ENCODE results near the gene SMIM11.

SMIM11 gene

DNA sequence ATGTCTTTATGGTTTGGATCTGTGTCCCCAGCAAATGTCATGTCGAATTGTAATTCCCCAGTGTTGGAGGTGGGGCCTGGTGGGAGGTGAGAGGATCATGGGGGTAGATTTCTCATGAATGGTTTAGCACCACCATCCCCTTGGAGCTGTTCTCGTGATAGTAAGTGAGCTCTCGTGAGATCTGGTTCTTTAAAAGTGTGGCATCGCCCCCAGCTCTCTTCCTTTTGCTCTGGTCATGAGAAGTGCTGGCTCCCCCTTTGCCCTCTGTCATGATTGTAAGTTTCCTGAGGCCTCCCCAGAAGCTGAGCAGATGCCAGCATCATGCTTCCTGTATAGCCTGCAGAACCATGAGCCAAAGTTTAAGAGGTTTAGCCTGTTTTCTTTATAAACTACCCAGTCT is 22.8 kb upstream of the SMIM11 start:
- Histone ChIP-seq H3K9ac (ENCODE audit: low read length) (no peak overlapping the region), H3K36me3 (replicated peaks; ENCODE audit: insufficient read depth, low read length) (no peaks in the 10 kb centered on the region), H3F3A (ENCODE audit: insufficient read depth, low read length) (no peaks in the 10 kb centered on the region), H4K20me1 (ENCODE audit: insufficient read depth, low read length) (no peaks in the 10 kb centered on the region), H3K79me2 (ENCODE audit: low read length) (no peaks in the 10 kb centered on the region), H3K4me2 (ENCODE audit: low read depth, low read length) (no peak overlapping the region), H3K9me2 (replicated peaks; ENCODE audit: insufficient read depth, low read length) (no peaks in the 10 kb centered on the region), H3K27ac (ENCODE audit: low read length) (no peak overlapping the region), H2AFZ (ENCODE audit: low read length) (no peak overlapping the region), H3K4me1 (ENCODE audit: low read length) (no peaks in the 10 kb centered on the region), H3K9me3 (replicated peaks; ENCODE audit: insufficient read depth, low read length) (no peaks in the 10 kb centered on the region), H3K27me3 (replicated peaks; ENCODE audit: insufficient read depth, low read length) (no peaks in the 10 kb centered on the region; the same call in 1 of the 2 replicates), H3K4me3 (ENCODE audit: low read length) (no peak overlapping the region)
- TF ChIP-seq, protein P1, sequence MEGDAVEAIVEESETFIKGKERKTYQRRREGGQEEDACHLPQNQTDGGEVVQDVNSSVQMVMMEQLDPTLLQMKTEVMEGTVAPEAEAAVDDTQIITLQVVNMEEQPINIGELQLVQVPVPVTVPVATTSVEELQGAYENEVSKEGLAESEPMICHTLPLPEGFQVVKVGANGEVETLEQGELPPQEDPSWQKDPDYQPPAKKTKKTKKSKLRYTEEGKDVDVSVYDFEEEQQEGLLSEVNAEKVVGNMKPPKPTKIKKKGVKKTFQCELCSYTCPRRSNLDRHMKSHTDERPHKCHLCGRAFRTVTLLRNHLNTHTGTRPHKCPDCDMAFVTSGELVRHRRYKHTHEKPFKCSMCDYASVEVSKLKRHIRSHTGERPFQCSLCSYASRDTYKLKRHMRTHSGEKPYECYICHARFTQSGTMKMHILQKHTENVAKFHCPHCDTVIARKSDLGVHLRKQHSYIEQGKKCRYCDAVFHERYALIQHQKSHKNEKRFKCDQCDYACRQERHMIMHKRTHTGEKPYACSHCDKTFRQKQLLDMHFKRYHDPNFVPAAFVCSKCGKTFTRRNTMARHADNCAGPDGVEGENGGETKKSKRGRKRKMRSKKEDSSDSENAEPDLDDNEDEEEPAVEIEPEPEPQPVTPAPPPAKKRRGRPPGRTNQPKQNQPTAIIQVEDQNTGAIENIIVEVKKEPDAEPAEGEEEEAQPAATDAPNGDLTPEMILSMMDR (IDR thresholded peaks at IDR 0.05; ENCODE audit: low read length): no peak
- TF ChIP-seq EZH2phosphoT487 (IDR thresholded peaks at IDR 0.05; ENCODE audit: low read length) (no peak), EZH2 (optimal IDR thresholded peaks at IDR 0.05; ENCODE audit: low read depth, low read length) (no peak)
- DNase-seq: no peak

DNA sequence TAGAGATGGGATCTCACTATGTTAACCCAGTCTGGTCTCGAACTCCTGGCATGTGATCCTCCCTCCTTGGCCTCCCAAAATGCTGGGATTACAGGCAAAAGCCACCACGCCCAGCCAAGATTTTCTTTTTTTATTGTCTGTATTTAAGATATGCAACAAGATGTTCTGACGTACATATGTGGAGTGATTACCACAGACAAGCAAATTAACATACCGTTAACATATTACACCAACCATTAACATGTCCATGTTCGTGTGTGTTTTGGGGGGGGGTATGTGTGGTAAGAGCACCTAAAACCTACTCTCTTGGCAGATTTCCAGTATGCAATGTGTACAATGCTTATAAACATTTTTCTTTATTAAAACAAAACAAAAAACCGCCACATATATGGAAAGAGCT is 22.1 kb upstream of the SMIM11 start:
- TF ChIP-seq EZH2 (optimal IDR thresholded peaks at IDR 0.05; ENCODE audit: low read depth, low read length): no peak
- Histone ChIP-seq H3K4me3 (ENCODE audit: low read length) (no peak overlapping the region), H3K9ac (ENCODE audit: low read length) (no peak overlapping the region), H3F3A (ENCODE audit: insufficient read depth, low read length) (no peaks in the 10 kb centered on the region), H3K9me2 (replicated peaks; ENCODE audit: insufficient read depth, low read length) (no peaks in the 10 kb centered on the region), H3K4me2 (ENCODE audit: low read depth, low read length) (no peak overlapping the region), H3K36me3 (replicated peaks; ENCODE audit: insufficient read depth, low read length) (no peaks in the 10 kb centered on the region), H3K9me3 (replicated peaks; ENCODE audit: insufficient read depth, low read length) (no peaks in the 10 kb centered on the region), H3K79me2 (ENCODE audit: low read length) (no peaks in the 10 kb centered on the region), H3K4me1 (ENCODE audit: low read length) (no peaks in the 10 kb centered on the region), H4K20me1 (ENCODE audit: insufficient read depth, low read length) (no peaks in the 10 kb centered on the region), H2AFZ (ENCODE audit: low read length) (no peak overlapping the region), H3K27ac (ENCODE audit: low read length) (no peak overlapping the region), H3K27me3 (replicated peaks; ENCODE audit: insufficient read depth, low read length) (no peaks in the 10 kb centered on the region; the same call in 1 of the 2 replicates)
- no peak for DNase-seq

DNA sequence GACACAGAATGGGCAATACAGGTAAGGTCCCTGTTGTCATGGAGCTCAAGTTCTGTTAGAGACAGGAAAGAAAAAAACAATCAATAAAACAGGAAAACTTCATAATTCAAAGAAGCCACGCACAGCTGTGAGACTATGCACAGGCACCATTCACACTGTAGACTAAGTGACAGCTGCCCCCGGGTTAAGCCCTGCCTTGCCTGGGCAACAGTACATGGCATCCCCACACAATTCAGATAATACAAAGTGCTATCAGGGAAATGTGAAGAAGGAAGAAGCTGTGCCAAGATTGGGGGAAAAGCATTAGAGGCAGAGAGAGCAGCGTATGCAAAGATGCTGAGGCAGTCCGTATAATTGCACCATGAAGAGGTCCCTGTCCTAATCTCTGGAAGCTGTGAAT is 20.5 kb upstream of the SMIM11 start:
- TF ChIP-seq EZH2 (optimal IDR thresholded peaks at IDR 0.05; ENCODE audit: low read depth, low read length): no peak
- TF ChIP-seq, protein P1 (IDR thresholded peaks at IDR 0.05; ENCODE audit: low read length): no peak
- TF ChIP-seq EZH2phosphoT487 (IDR thresholded peaks at IDR 0.05; ENCODE audit: low read length): no peak
- no peak for DNase-seq

DNA sequence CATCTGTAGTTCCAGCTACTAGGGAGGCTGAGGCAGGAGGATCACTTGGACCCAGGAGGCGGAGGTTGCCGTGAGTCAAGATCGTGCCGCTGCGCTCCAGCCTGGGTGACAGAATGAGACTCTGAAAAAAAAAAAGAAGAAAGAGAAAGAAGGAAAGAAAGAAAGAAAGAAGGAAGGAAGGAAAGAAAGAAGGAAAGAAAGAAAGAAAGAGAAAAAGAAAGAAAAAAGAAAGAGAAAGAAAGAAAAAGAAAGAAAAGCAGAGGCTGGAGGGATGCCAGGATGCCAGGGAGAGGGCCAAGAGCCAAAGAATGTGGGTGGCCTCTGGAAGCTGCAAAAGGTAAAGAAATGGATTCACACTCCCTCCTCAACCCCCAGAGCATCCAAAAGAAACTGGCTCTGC is 19.7 kb upstream of the SMIM11 start:
- Histone ChIP-seq H3K4me3 (ENCODE audit: low read length) (no peak overlapping the region), H3K4me2 (ENCODE audit: low read depth, low read length) (no peak overlapping the region), H3K36me3 (replicated peaks; ENCODE audit: insufficient read depth, low read length) (no peaks in the 10 kb centered on the region), H3F3A (ENCODE audit: insufficient read depth, low read length) (no peaks in the 10 kb centered on the region), H4K20me1 (ENCODE audit: insufficient read depth, low read length) (no peaks in the 10 kb centered on the region), H3K9ac (ENCODE audit: low read length) (no peak overlapping the region), H3K79me2 (ENCODE audit: low read length) (no peaks in the 10 kb centered on the region), H3K4me1 (ENCODE audit: low read length) (no peaks in the 10 kb centered on the region), H3K27me3 (replicated peaks; ENCODE audit: insufficient read depth, low read length) (no peaks in the 10 kb centered on the region; the same call in 1 of the 2 replicates), H3K9me2 (replicated peaks; ENCODE audit: insufficient read depth, low read length) (no peaks in the 10 kb centered on the region), H2AFZ (ENCODE audit: low read length) (no peak overlapping the region), H3K9me3 (replicated peaks; ENCODE audit: insufficient read depth, low read length) (no peaks in the 10 kb centered on the region), H3K27ac (ENCODE audit: low read length) (no peak overlapping the region)
- no peak for DNase-seq
- TF ChIP-seq EZH2 (optimal IDR thresholded peaks at IDR 0.05; ENCODE audit: low read depth, low read length) (no peak), EZH2phosphoT487 (IDR thresholded peaks at IDR 0.05; ENCODE audit: low read length) (no peak)
- TF ChIP-seq, protein P1 (IDR thresholded peaks at IDR 0.05; ENCODE audit: low read length): no peak

More for the DNA sequence above, 20.5 kb upstream of the SMIM11 start:
- no peak overlapping the region for H3K27ac ChIP-seq (ENCODE audit: low read length)
- no peaks in the 10 kb centered on the region for H3K79me2 ChIP-seq (ENCODE audit: low read length)
- no peak overlapping the region for H2AFZ ChIP-seq (ENCODE audit: low read length)
- H3K27me3 ChIP-seq (replicated peaks; ENCODE audit: insufficient read depth, low read length): no peaks in the 10 kb centered on the region; the same call in 1 of the 2 replicates
- H3K9me2 ChIP-seq (replicated peaks; ENCODE audit: insufficient read depth, low read length): no peaks in the 10 kb centered on the region
- no peak overlapping the region for H3K9ac ChIP-seq (ENCODE audit: low read length)
- no peaks in the 10 kb centered on the region for H3K36me3 ChIP-seq (replicated peaks; ENCODE audit: insufficient read depth, low read length)
- no peak overlapping the region for H3K4me2 ChIP-seq (ENCODE audit: low read depth, low read length)
- H3K9me3 ChIP-seq (replicated peaks; ENCODE audit: insufficient read depth, low read length): no peaks in the 10 kb centered on the region
- no peaks in the 10 kb centered on the region for H3K4me1 ChIP-seq (ENCODE audit: low read length)
- H3F3A ChIP-seq (ENCODE audit: insufficient read depth, low read length): no peaks in the 10 kb centered on the region
- no peak overlapping the region for H3K4me3 ChIP-seq (ENCODE audit: low read length)
- H4K20me1 ChIP-seq (ENCODE audit: insufficient read depth, low read length): no peaks in the 10 kb centered on the region
